K562 (cell line): Measurements from ENCODE around the gene TLN1. TPM values are rescaled to one million over a fixed set of nuclear protein-coding genes. Genes with fewer than 3 reads are reported as not detected.

Experiments
- FOXP1 ChIP-seq: sonication (generic); formaldehyde crosslinking; IDR thresholded peaks from 2 replicates; pipeline ENCODE4 v1.8.0; 2022; ENCODE audit warnings: mild to moderate bottlenecking, missing genetic modification reagents
- IFI16 ChIP-seq: fragments of 250-450 bp; sonication (Bioruptor Pico); IDR thresholded peaks from 2 replicates; pipeline ENCODE4 v2.1.2; 2022; ENCODE audit warnings: mild to moderate bottlenecking, inconsistent platforms
- L3MBTL2 ChIP-seq: fragments of 450-650 bp; IDR thresholded peaks from 2 replicates; pipeline ENCODE4 v1.6.1; 2016; ENCODE audit warnings: mild to moderate bottlenecking, moderate library complexity
- SMARCB1 ChIP-seq: IDR thresholded peaks from 2 replicates; pipeline ENCODE4 v1.6.1; 2011; ENCODE audit warnings: improper control_type of control experiment, low read depth; ENCODE audit not compliant: insufficient read length
- SPI1 ChIP-seq: IDR thresholded peaks from 2 replicates; pipeline ENCODE4 v1.6.1; 2011; ENCODE audit warnings: low read depth, low read length, control low read depth, borderline replicate concordance
- SRF ChIP-seq, 2 experiments: fragments of 250-450, 450-650 bp in 1 of 2; sonication (Bioruptor Pico) in 1 of 2; sonication (generic) in 1 of 2; formaldehyde crosslinking; IDR thresholded peaks; 2 replicates each; pipeline versions ENCODE4 v1.5.0 to v1.5.1; 2020 to 2022; ENCODE audit warnings: mild to moderate bottlenecking in 1 of 2, missing genetic modification reagents in 1 of 2
- XRCC5 ChIP-seq: fragments of 200-400 bp; formaldehyde crosslinking; IDR thresholded peaks from 2 replicates; pipeline ENCODE4 v1.6.1; 2017; ENCODE audit warnings: low read depth, mild to moderate bottlenecking, low read length
- polyA plus RNA-seq, 8 experiments: library from polyadenylated mRNA; depleted of rRNA in 4 of 8; stranded (reverse) in 5 of 8; unstranded in 3 of 8; fragments of >200 nt; fragmentation: Nextera tagmentation in 2 of 8; fragmentation: Illumina TruSeq in 1 of 8; extraction: Ambion mirVana in 2 of 8; extraction: Trizol in 1 of 8; gene quantifications; 2 replicates each; pipeline versions ENCODE4 v1.2.1 to v1.2.3, GENCODE V29; 2011 to 2014; ENCODE audit warnings: inconsistent platforms in 1 of 8, missing spikeins in 1 of 8
- total RNA-seq, 7 experiments: library from RNA; depleted of rRNA in 6 of 7; stranded (reverse); fragments of >200 nt in 6 of 7; fragmentation: Illumina TruSeq in 2 of 7; extraction: Trizol in 2 of 7; gene quantifications; 2 replicates each; pipeline versions ENCODE4 v1.2.1 to v1.2.3, GENCODE V29; 2011 to 2021; ENCODE audit warnings: low replicate concordance in 1 of 7
- TF ChIP-seq, protein P1 (sequence below), 2 experiments: fragments of 450-650 bp; IDR thresholded peaks; 2 replicates each; pipeline ENCODE4 v1.6.1; 2018; ENCODE audit warnings: mild to moderate bottlenecking in 2 of 2, low read depth in 1 of 2; ENCODE audit not compliant: partially characterized antibody in 2 of 2
- TF ChIP-seq, protein P2 (sequence below): IDR thresholded peaks from 2 replicates; pipeline ENCODE4 v1.6.1; 2011; ENCODE audit warnings: borderline replicate concordance, low read depth, mild to moderate bottlenecking, moderate library complexity, low read length; ENCODE audit not compliant: insufficient read depth, poor library complexity, severe bottlenecking
- TF ChIP-seq, protein P3 (sequence below): sonication (generic); formaldehyde crosslinking; IDR thresholded peaks from 2 replicates; pipeline ENCODE4 v1.8.0; 2023; ENCODE audit warnings: mild to moderate bottlenecking, missing genetic modification reagents
- TF ChIP-seq, protein P4 (sequence below), 2 experiments: IDR thresholded peaks; 2 replicates each; pipeline ENCODE4 v1.6.1; 2011; ENCODE audit warnings: borderline replicate concordance in 1 of 2, control low read depth in 1 of 2, low read depth in 1 of 2, low read length in 1 of 2, mild to moderate bottlenecking in 1 of 2, mixed read lengths in 1 of 2, moderate library complexity in 1 of 2; ENCODE audit not compliant: insufficient read depth in 1 of 2, insufficient read length in 1 of 2, poor library complexity in 1 of 2, severe bottlenecking in 1 of 2; ENCODE audit errors: extremely low read depth in 1 of 2
- TF ChIP-seq, protein P5 (sequence below): fragments of 450-650 bp; formaldehyde crosslinking; IDR thresholded peaks from 2 replicates; pipeline ENCODE4 v1.4.0; 2020; ENCODE audit warnings: mild to moderate bottlenecking, mixed read lengths

TLN1 gene
- total and polyA plus RNA-seq, 9 of the 15 experiments (the other 6 are each of a cell fraction or from before 2014, with no cell fraction given), result 3.6 to 240 (median 54.8) TPM

- TF ChIP-seq, protein P1, sequence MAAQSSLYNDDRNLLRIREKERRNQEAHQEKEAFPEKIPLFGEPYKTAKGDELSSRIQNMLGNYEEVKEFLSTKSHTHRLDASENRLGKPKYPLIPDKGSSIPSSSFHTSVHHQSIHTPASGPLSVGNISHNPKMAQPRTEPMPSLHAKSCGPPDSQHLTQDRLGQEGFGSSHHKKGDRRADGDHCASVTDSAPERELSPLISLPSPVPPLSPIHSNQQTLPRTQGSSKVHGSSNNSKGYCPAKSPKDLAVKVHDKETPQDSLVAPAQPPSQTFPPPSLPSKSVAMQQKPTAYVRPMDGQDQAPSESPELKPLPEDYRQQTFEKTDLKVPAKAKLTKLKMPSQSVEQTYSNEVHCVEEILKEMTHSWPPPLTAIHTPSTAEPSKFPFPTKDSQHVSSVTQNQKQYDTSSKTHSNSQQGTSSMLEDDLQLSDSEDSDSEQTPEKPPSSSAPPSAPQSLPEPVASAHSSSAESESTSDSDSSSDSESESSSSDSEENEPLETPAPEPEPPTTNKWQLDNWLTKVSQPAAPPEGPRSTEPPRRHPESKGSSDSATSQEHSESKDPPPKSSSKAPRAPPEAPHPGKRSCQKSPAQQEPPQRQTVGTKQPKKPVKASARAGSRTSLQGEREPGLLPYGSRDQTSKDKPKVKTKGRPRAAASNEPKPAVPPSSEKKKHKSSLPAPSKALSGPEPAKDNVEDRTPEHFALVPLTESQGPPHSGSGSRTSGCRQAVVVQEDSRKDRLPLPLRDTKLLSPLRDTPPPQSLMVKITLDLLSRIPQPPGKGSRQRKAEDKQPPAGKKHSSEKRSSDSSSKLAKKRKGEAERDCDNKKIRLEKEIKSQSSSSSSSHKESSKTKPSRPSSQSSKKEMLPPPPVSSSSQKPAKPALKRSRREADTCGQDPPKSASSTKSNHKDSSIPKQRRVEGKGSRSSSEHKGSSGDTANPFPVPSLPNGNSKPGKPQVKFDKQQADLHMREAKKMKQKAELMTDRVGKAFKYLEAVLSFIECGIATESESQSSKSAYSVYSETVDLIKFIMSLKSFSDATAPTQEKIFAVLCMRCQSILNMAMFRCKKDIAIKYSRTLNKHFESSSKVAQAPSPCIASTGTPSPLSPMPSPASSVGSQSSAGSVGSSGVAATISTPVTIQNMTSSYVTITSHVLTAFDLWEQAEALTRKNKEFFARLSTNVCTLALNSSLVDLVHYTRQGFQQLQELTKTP (IDR thresholded peaks at IDR 0.05; ENCODE audit: low read depth in 1 of 2, partially characterized antibody in 2 of 2), result peak in 1 of 2 experiments; percentile 63
- TF ChIP-seq SMARCB1 (no peak), FOXP1 (CRISPR knock-in tag) (0 out of 2 replicates have a peak, but pooled peaks have one; percentile 24), SRF (CRISPR knock-in tag; IDR thresholded peaks at IDR 0.05) (peak in 1 of 2 experiments; percentile 74; a peak in 2 of 4 replicates), L3MBTL2 (0 out of 2 replicates have a peak, but pooled peaks have one; percentile 49), SPI1 (peak; percentile 68; the same call in 1 of the 2 replicates), IFI16 (CRISPR knock-in tag) (no peak), XRCC5 (peak; percentile 35; the same call in 1 of the 2 replicates)
- TF ChIP-seq, protein P2, sequence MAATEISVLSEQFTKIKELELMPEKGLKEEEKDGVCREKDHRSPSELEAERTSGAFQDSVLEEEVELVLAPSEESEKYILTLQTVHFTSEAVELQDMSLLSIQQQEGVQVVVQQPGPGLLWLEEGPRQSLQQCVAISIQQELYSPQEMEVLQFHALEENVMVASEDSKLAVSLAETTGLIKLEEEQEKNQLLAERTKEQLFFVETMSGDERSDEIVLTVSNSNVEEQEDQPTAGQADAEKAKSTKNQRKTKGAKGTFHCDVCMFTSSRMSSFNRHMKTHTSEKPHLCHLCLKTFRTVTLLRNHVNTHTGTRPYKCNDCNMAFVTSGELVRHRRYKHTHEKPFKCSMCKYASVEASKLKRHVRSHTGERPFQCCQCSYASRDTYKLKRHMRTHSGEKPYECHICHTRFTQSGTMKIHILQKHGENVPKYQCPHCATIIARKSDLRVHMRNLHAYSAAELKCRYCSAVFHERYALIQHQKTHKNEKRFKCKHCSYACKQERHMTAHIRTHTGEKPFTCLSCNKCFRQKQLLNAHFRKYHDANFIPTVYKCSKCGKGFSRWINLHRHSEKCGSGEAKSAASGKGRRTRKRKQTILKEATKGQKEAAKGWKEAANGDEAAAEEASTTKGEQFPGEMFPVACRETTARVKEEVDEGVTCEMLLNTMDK, result peak; percentile 88
- TF ChIP-seq, protein P3, sequence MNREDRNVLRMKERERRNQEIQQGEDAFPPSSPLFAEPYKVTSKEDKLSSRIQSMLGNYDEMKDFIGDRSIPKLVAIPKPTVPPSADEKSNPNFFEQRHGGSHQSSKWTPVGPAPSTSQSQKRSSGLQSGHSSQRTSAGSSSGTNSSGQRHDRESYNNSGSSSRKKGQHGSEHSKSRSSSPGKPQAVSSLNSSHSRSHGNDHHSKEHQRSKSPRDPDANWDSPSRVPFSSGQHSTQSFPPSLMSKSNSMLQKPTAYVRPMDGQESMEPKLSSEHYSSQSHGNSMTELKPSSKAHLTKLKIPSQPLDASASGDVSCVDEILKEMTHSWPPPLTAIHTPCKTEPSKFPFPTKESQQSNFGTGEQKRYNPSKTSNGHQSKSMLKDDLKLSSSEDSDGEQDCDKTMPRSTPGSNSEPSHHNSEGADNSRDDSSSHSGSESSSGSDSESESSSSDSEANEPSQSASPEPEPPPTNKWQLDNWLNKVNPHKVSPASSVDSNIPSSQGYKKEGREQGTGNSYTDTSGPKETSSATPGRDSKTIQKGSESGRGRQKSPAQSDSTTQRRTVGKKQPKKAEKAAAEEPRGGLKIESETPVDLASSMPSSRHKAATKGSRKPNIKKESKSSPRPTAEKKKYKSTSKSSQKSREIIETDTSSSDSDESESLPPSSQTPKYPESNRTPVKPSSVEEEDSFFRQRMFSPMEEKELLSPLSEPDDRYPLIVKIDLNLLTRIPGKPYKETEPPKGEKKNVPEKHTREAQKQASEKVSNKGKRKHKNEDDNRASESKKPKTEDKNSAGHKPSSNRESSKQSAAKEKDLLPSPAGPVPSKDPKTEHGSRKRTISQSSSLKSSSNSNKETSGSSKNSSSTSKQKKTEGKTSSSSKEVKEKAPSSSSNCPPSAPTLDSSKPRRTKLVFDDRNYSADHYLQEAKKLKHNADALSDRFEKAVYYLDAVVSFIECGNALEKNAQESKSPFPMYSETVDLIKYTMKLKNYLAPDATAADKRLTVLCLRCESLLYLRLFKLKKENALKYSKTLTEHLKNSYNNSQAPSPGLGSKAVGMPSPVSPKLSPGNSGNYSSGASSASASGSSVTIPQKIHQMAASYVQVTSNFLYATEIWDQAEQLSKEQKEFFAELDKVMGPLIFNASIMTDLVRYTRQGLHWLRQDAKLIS (CRISPR knock-in tag), result 0 out of 2 replicates have a peak, but pooled peaks have one; percentile 51
- TF ChIP-seq, protein P4, sequence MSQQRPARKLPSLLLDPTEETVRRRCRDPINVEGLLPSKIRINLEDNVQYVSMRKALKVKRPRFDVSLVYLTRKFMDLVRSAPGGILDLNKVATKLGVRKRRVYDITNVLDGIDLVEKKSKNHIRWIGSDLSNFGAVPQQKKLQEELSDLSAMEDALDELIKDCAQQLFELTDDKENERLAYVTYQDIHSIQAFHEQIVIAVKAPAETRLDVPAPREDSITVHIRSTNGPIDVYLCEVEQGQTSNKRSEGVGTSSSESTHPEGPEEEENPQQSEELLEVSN (IDR thresholded peaks at IDR 0.05; ENCODE audit: borderline replicate concordance in 1 of 2, extremely low read depth in 1 of 2, insufficient read depth in 1 of 2, insufficient read length in 1 of 2, low read depth in 1 of 2, low read length in 1 of 2, poor library complexity in 1 of 2, severe bottlenecking in 1 of 2), result peak in 1 of 2 experiments; percentile 2
- TF ChIP-seq, protein P5, sequence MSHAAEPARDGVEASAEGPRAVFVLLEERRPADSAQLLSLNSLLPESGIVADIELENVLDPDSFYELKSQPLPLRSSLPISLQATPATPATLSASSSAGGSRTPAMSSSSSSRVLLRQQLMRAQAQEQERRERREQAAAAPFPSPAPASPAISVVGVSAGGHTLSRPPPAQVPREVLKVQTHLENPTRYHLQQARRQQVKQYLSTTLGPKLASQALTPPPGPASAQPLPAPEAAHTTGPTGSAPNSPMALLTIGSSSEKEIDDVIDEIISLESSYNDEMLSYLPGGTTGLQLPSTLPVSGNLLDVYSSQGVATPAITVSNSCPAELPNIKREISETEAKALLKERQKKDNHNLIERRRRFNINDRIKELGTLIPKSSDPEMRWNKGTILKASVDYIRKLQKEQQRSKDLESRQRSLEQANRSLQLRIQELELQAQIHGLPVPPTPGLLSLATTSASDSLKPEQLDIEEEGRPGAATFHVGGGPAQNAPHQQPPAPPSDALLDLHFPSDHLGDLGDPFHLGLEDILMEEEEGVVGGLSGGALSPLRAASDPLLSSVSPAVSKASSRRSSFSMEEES, result no peak
Observed at GRCh38 chr9:35732185-35732799, at the start of gene TLN1, which contains the start of gene CREB3 (continued).
